Pericardium fibroblast (primary cell): Measurements from ENCODE around the gene NDOR1. TPM values are rescaled to one million over a fixed set of nuclear protein-coding genes. Genes with fewer than 3 reads are reported as not detected.

Source experiments
- total RNA-seq: library from RNA; depleted of rRNA; stranded (reverse); fragments of >200 nt; gene quantifications from 2 replicates; pipeline ENCODE4 v1.2.3, GENCODE V29; 2015

NDOR1 gene
- total RNA-seq, 1 donor from 2014 or later, result 11.2 TPM

Other genes starting within 250 kb of the NDOR1 start
- 304 and 428 TPM in 2 replicates for gene PTGDS, start 228.2 kb upstream of the NDOR1 start, total RNA-seq
- 1.4 and 2.2 TPM in 2 replicates for gene LCNL1, start 222.7 kb upstream of the NDOR1 start, total RNA-seq
- gene PAXX, start 213.3 kb upstream of the NDOR1 start, total RNA-seq, result 36.9 and 65.2 TPM in 2 replicates
- gene CLIC3, start 209.1 kb upstream of the NDOR1 start, total RNA-seq, result 11.9 and 74.5 TPM in 2 replicates
- gene ABCA2, start 177.5 kb upstream of the NDOR1 start, total RNA-seq, result 14.5 and 18.3 TPM in 2 replicates
- not detected in 2 replicates for gene FUT7, start 173.6 kb upstream of the NDOR1 start, total RNA-seq
- 54.4 and 67.6 TPM in 2 replicates for gene NPDC1, start 159.5 kb upstream of the NDOR1 start, total RNA-seq
- 0.09 and 0.12 TPM in 2 replicates for gene ENTPD2, start 151.6 kb upstream of the NDOR1 start, total RNA-seq
- gene SAPCD2, start 135.1 kb upstream of the NDOR1 start, total RNA-seq, result 0.34 and 0.70 TPM in 2 replicates
- 12.0 and 13.6 TPM in 2 replicates for gene UAP1L1, start 128.2 kb upstream of the NDOR1 start, total RNA-seq
- gene MAN1B1, start 118.7 kb upstream of the NDOR1 start, total RNA-seq, result 61.3 and 66.3 TPM in 2 replicates
- 106 and 123 TPM in 2 replicates for gene DPP7, start 91.0 kb upstream of the NDOR1 start, total RNA-seq
- gene GRIN1, start 66.5 kb upstream of the NDOR1 start, total RNA-seq, result not detected in 2 replicates
- not detected in 2 replicates for gene LRRC26, start 35.6 kb upstream of the NDOR1 start, total RNA-seq
- not detected in 2 replicates for gene TMEM210, start 33.6 kb upstream of the NDOR1 start, total RNA-seq
- 10.4 and 10.9 TPM in 2 replicates for gene ANAPC2, start 17.1 kb upstream of the NDOR1 start, total RNA-seq
- 65.7 and 87.8 TPM in 2 replicates for gene SSNA1, start 17.0 kb upstream of the NDOR1 start, total RNA-seq
- gene TPRN, start 5.0 kb upstream of the NDOR1 start, total RNA-seq, result 12.4 and 16.1 TPM in 2 replicates
- 30.5 and 33.1 TPM in 2 replicates for gene TMEM203, start 52 bp upstream of the NDOR1 start, total RNA-seq
- not detected in 2 replicates for gene RNF208, start 16.5 kb downstream of the NDOR1 start, total RNA-seq
- gene CYSRT1, start 19.5 kb downstream of the NDOR1 start, total RNA-seq, result 0.17 TPM in 1 of 2 replicates, not detected in the other
- not detected in 2 replicates for gene RNF224, start 21.8 kb downstream of the NDOR1 start, total RNA-seq
- not detected in 2 replicates for gene SLC34A3, start 25.2 kb downstream of the NDOR1 start, total RNA-seq
- gene TUBB4B, start 35.6 kb downstream of the NDOR1 start, total RNA-seq, result 115 and 248 TPM in 2 replicates
- not detected in 2 replicates for gene STPG3, start 45.6 kb downstream of the NDOR1 start, total RNA-seq
- 33.8 and 44.2 TPM in 2 replicates for gene NELFB, start 49.6 kb downstream of the NDOR1 start, total RNA-seq
- gene TOR4A, start 72.0 kb downstream of the NDOR1 start, total RNA-seq, result 4.6 and 15.5 TPM in 2 replicates
- 0.35 and 3.4 TPM in 2 replicates for gene NRARP, start 96.6 kb downstream of the NDOR1 start, total RNA-seq
- 4.9 and 17.6 TPM in 2 replicates for gene EXD3, start 217.5 kb downstream of the NDOR1 start, total RNA-seq
- gene NOXA1, start 217.7 kb downstream of the NDOR1 start, total RNA-seq, result 0.17 and 0.23 TPM in 2 replicates
- not detected in 2 replicates for gene ENTPD8, start 235.7 kb downstream of the NDOR1 start, total RNA-seq